Neural cell (in vitro differentiated cells): ENCODE data around the gene ADM2. TPM values are rescaled to one million over a fixed set of nuclear protein-coding genes. Genes with fewer than 3 reads are reported as not detected.
A peak's percentile ranks its signal among the peaks of the same experiment; 100 is the strongest.

Experiments
- H2AFZ ChIP-seq: fragments of 200-600, 300-800 bp; sonication (generic), shearing (Covaris generic); 2 replicates; pipeline ENCODE4 v1.6.0; 2014; ENCODE audit warnings: low read depth, mild to moderate bottlenecking, antibody characterized with exemption, low read length, moderate library complexity
- H3F3A ChIP-seq: fragments of 200-600 bp; shearing (Covaris generic); 2 replicates; pipeline ENCODE4 v1.6.1; 2016; ENCODE audit warnings: mild to moderate bottlenecking, moderate library complexity, mixed read lengths, antibody characterized with exemption, low read length; ENCODE audit not compliant: insufficient read depth, poor library complexity, severe bottlenecking
- H3K27ac ChIP-seq: fragments of 200-600, 300-800 bp; sonication (generic), shearing (Covaris generic); 2 replicates; pipeline ENCODE4 v1.5.1; 2014; ENCODE audit warnings: mild to moderate bottlenecking, low read length, moderate library complexity
- H3K27me3 ChIP-seq: fragments of 300-800, 200-600 bp; sonication (generic), shearing (Covaris generic); 2 replicates; pipeline ENCODE4 v1.6.0; 2014; ENCODE audit warnings: mild to moderate bottlenecking, low read depth, low read length, moderate library complexity; ENCODE audit not compliant: insufficient read depth
- H3K36me3 ChIP-seq: fragments of 300-800, 200-600 bp; sonication (generic), shearing (Covaris generic); 2 replicates; pipeline ENCODE4 v1.5.1; 2014; ENCODE audit warnings: mild to moderate bottlenecking, antibody characterized with exemption, low read length, moderate library complexity; ENCODE audit not compliant: insufficient read depth
- H3K4me2 ChIP-seq: fragments of 300-800, 200-600 bp; sonication (generic), shearing (Covaris generic); 2 replicates; pipeline ENCODE4 v1.6.0; 2014; ENCODE audit warnings: mild to moderate bottlenecking, low read length
- H3K4me3 ChIP-seq: fragments of 300-800, 200-600 bp; sonication (generic), shearing (Covaris generic); 2 replicates; pipeline ENCODE4 v1.5.1; 2014; ENCODE audit warnings: mild to moderate bottlenecking, low read length, moderate library complexity
- H3K79me2 ChIP-seq: fragments of 200-600 bp; shearing (Covaris generic); replicated peaks from 2 replicates; pipeline ENCODE4 v1.6.0; 2014; ENCODE audit warnings: mild to moderate bottlenecking, low read length, moderate library complexity; ENCODE audit not compliant: insufficient read depth
- H3K9ac ChIP-seq: fragments of 300-800, 200-600 bp; sonication (generic), shearing (Covaris generic); 2 replicates; pipeline ENCODE4 v1.6.1; 2016; ENCODE audit warnings: mild to moderate bottlenecking, low read length, mixed read lengths
- H3K9me2 ChIP-seq: fragments of 200-600 bp; shearing (Covaris generic); 2 replicates; pipeline ENCODE4 v1.6.1; 2016; ENCODE audit warnings: mild to moderate bottlenecking, low read length, mixed read lengths; ENCODE audit not compliant: insufficient read depth
- H3K9me3 ChIP-seq: fragments of 200-600, 300-800 bp; sonication (generic), shearing (Covaris generic); 2 replicates; pipeline ENCODE4 v1.6.1; 2016; ENCODE audit warnings: mild to moderate bottlenecking, mixed run types, low read length, moderate library complexity, mixed read lengths
- H4K20me1 ChIP-seq: fragments of 200-600 bp; shearing (Covaris generic); 2 replicates; pipeline ENCODE4 v1.6.1; 2016; ENCODE audit warnings: mild to moderate bottlenecking, mixed run types; ENCODE audit not compliant: insufficient read depth
- EP300 ChIP-seq: fragments of 450-650 bp; conservative IDR thresholded peaks from 2 replicates; pipeline ENCODE4 v1.6.1; 2014; ENCODE audit warnings: antibody characterized with exemption, mild to moderate bottlenecking, moderate library complexity; ENCODE audit not compliant: poor library complexity, severe bottlenecking
- EZH2 ChIP-seq: fragments of 200-600, 300-800 bp; shearing (Covaris generic), sonication (generic); IDR thresholded peaks from 2 replicates; pipeline ENCODE4 v1.6.1; 2014; ENCODE audit warnings: antibody characterized with exemption, low read length, borderline replicate concordance, mild to moderate bottlenecking; ENCODE audit not compliant: insufficient read depth, poor library complexity, severe bottlenecking
- MXI1 ChIP-seq: fragments of 450-650 bp; conservative IDR thresholded peaks from 2 replicates; pipeline ENCODE4 v1.6.1; 2014; ENCODE audit warnings: antibody characterized with exemption, mild to moderate bottlenecking; ENCODE audit not compliant: poor library complexity, severe bottlenecking
- POLR2AphosphoS5 ChIP-seq: IDR thresholded peaks from 2 replicates; pipeline ENCODE4 v1.6.1; 2012
- RAD21 ChIP-seq: fragments of 450-650 bp; conservative IDR thresholded peaks from 2 replicates; pipeline ENCODE4 v1.6.1; 2014; ENCODE audit warnings: antibody characterized with exemption, mild to moderate bottlenecking, moderate library complexity
- SMC3 ChIP-seq: fragments of 450-650 bp; conservative IDR thresholded peaks from 2 replicates; pipeline ENCODE4 v1.6.1; 2014; ENCODE audit warnings: antibody characterized with exemption, mild to moderate bottlenecking, moderate library complexity; ENCODE audit not compliant: poor library complexity
- TAF1 ChIP-seq: IDR thresholded peaks from 2 replicates; pipeline ENCODE4 v1.6.1; 2012; ENCODE audit warnings: low read depth
- polyA plus RNA-seq: library from polyadenylated mRNA; depleted of rRNA; stranded (reverse); fragments of >200 nt; gene quantifications from 2 replicates; pipeline ENCODE4 v1.2.3, GENCODE V29; 2014
- TF ChIP-seq, protein P1 (sequence below): fragments of 450-650 bp; IDR thresholded peaks from 2 replicates; pipeline ENCODE4 v1.5.1; 2014; ENCODE audit warnings: antibody characterized with exemption, mild to moderate bottlenecking, moderate library complexity; ENCODE audit not compliant: poor library complexity, severe bottlenecking
- TF ChIP-seq, protein P2 (sequence below): IDR thresholded peaks from 2 replicates; pipeline ENCODE4 v1.6.1; 2012; ENCODE audit warnings: borderline replicate concordance

The ADM2 gene
- polyA plus RNA-seq, 1 donor from 2014 or later, result not detected

DNA sequence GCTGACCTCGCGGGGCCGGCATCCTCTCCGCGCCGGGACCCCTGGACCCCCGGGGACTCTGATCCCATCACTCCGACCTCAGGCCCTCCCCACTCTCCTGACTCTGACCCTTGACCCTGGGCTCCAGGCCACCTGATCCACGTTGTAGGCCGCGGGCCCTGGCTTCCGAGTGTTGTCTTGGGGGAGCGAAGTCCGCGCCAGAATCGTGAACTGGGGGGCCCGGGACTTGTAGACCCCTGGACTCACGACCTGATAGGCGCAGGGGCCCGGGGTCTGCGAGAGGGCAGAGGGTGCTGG is 49.2 kb downstream of the ADM2 start:
- peak overlapping the region; percentile 57 for H3K4me3 ChIP-seq

GRCh38 chr22:50530877-50531545 is 49.7 kb downstream of the ADM2 start:
- H3K9me3 ChIP-seq, result no peaks in the 10 kb centered on the region
- TF ChIP-seq, protein P1, sequence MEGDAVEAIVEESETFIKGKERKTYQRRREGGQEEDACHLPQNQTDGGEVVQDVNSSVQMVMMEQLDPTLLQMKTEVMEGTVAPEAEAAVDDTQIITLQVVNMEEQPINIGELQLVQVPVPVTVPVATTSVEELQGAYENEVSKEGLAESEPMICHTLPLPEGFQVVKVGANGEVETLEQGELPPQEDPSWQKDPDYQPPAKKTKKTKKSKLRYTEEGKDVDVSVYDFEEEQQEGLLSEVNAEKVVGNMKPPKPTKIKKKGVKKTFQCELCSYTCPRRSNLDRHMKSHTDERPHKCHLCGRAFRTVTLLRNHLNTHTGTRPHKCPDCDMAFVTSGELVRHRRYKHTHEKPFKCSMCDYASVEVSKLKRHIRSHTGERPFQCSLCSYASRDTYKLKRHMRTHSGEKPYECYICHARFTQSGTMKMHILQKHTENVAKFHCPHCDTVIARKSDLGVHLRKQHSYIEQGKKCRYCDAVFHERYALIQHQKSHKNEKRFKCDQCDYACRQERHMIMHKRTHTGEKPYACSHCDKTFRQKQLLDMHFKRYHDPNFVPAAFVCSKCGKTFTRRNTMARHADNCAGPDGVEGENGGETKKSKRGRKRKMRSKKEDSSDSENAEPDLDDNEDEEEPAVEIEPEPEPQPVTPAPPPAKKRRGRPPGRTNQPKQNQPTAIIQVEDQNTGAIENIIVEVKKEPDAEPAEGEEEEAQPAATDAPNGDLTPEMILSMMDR, result no peak
- TF ChIP-seq POLR2AphosphoS5 (no peak), MXI1 (no peak), RAD21 (no peak), EP300 (no peak), TAF1 (no peak), SMC3 (no peak), EZH2 (no peak)
- TF ChIP-seq, protein P2, sequence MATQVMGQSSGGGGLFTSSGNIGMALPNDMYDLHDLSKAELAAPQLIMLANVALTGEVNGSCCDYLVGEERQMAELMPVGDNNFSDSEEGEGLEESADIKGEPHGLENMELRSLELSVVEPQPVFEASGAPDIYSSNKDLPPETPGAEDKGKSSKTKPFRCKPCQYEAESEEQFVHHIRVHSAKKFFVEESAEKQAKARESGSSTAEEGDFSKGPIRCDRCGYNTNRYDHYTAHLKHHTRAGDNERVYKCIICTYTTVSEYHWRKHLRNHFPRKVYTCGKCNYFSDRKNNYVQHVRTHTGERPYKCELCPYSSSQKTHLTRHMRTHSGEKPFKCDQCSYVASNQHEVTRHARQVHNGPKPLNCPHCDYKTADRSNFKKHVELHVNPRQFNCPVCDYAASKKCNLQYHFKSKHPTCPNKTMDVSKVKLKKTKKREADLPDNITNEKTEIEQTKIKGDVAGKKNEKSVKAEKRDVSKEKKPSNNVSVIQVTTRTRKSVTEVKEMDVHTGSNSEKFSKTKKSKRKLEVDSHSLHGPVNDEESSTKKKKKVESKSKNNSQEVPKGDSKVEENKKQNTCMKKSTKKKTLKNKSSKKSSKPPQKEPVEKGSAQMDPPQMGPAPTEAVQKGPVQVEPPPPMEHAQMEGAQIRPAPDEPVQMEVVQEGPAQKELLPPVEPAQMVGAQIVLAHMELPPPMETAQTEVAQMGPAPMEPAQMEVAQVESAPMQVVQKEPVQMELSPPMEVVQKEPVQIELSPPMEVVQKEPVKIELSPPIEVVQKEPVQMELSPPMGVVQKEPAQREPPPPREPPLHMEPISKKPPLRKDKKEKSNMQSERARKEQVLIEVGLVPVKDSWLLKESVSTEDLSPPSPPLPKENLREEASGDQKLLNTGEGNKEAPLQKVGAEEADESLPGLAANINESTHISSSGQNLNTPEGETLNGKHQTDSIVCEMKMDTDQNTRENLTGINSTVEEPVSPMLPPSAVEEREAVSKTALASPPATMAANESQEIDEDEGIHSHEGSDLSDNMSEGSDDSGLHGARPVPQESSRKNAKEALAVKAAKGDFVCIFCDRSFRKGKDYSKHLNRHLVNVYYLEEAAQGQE, result no peak
- no peak overlapping the region for H3K27ac ChIP-seq
- H3K27me3 ChIP-seq, result peaks cover 34% of the 10 kb centered on the region
- H3K4me3 ChIP-seq, result peak overlapping the region; percentile 57
- H3F3A ChIP-seq, result no peaks in the 10 kb centered on the region
- no peak overlapping the region for H2AFZ ChIP-seq
- H3K9me2 ChIP-seq, result no peaks in the 10 kb centered on the region
- no peaks in the 10 kb centered on the region for H3K36me3 ChIP-seq
- H3K4me2 ChIP-seq, result no peak overlapping the region
- H4K20me1 ChIP-seq, result no peaks in the 10 kb centered on the region
- no peaks in the 10 kb centered on the region for H3K79me2 ChIP-seq
- H3K9ac ChIP-seq, result no peak overlapping the region

More for the DNA sequence above, 49.2 kb downstream of the ADM2 start:
- Histone ChIP-seq H3F3A (no peaks in the 10 kb centered on the region), H3K79me2 (no peaks in the 10 kb centered on the region), H3K36me3 (no peaks in the 10 kb centered on the region), H3K9me3 (no peaks in the 10 kb centered on the region), H4K20me1 (no peaks in the 10 kb centered on the region), H3K9me2 (no peaks in the 10 kb centered on the region), H3K9ac (no peak overlapping the region), H3K27ac (no peak overlapping the region), H3K27me3 (peaks cover 34% of the 10 kb centered on the region), H3K4me2 (no peak overlapping the region), H2AFZ (no peak overlapping the region)
- no peak for TF ChIP-seq TAF1
- TF ChIP-seq, protein P2, result no peak
- TF ChIP-seq RAD21, result no peak
- no peak for TF ChIP-seq EP300
- TF ChIP-seq EZH2, result no peak
- TF ChIP-seq, protein P1, result no peak
- no peak for TF ChIP-seq SMC3
- no peak for TF ChIP-seq POLR2AphosphoS5
- no peak for TF ChIP-seq MXI1
